Right hindlimb (tissue), 1 donor: ENCODE data around the gene PRKG1.
"Not testable (repeated sequence)": the region's sequence is repeated elsewhere in the genome, so short reads cannot be mapped to it uniquely, and the experiment has no call there.

Experiments used
- DNase-seq: peaks from one replicate; pipeline ENCODE4 v3.0.0-alpha.2; 2018

PRKG1 gene

DNA sequence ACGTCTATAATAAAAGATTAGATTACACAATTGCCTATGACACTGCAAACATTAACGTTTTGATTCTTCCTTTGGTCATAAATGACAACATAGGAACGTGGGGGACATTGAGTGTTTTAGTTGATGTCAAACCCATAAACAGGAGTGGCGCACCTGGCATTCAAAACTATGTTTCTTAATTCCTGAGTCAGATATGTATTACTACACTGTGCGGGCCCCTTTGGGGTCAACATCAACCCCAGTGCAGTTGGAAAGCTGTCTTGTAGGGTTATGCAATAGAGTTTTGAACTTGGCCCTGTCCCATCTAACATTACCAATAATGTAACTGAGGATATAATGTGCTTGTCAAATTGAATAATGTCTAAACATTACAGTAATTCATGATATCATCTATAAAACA, 468.6 kb downstream of the PRKG1 start:
- DNase-seq: no peak

DNA sequence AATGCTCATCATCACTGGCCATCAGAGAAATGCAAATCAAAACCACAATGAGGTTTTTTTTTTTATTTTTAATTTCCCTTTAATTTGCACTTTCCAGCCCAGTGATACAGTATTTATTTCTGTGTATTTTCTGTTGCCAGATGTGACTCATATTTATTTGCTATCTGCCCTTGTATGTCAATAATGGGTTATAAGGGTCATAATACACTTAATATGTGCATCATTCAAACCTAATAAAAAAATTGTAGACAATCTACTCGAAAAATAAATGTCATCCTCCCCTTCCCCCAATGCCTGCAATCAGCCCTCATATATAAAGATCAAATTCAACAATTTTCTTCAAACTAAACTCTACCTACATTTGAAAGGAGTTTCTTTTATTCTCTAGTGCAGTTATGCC, 470.6 kb downstream of the PRKG1 start:
- DNase-seq: no peak

DNA sequence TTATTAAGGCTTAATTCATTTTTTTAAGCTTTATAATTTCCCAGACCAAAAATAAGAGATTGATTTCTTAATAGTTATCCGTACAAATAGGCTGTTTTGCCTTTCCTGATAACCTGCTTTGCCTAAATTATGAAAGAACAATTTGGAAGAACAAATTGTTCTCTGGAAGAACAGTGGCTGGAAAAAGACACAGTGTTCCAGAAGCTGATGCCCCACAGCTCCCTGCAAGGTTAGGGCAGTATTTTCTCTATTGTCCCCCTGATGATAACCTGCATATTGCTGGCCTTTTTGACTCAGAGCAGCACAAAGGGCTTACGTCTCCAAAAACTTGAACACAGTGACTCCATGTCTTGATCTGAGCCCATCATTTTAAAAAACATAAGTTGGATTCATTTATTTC, 473.7 kb downstream of the PRKG1 start:
- DNase-seq: no peak

- no peak for DNase-seq
Observed at GRCh38 chr10:51552879-51553278, 478.6 kb downstream of the PRKG1 start.

- DNase-seq: no peak
Observed at GRCh38 chr10:51564896-51565510, 490.7 kb downstream of the PRKG1 start.

- no peak for DNase-seq
Observed at GRCh38 chr10:51567271-51567670, 493.0 kb downstream of the PRKG1 start.

GRCh38 chr10:51569467-51569866, 495.2 kb downstream of the PRKG1 start:
- DNase-seq: no peak

DNA sequence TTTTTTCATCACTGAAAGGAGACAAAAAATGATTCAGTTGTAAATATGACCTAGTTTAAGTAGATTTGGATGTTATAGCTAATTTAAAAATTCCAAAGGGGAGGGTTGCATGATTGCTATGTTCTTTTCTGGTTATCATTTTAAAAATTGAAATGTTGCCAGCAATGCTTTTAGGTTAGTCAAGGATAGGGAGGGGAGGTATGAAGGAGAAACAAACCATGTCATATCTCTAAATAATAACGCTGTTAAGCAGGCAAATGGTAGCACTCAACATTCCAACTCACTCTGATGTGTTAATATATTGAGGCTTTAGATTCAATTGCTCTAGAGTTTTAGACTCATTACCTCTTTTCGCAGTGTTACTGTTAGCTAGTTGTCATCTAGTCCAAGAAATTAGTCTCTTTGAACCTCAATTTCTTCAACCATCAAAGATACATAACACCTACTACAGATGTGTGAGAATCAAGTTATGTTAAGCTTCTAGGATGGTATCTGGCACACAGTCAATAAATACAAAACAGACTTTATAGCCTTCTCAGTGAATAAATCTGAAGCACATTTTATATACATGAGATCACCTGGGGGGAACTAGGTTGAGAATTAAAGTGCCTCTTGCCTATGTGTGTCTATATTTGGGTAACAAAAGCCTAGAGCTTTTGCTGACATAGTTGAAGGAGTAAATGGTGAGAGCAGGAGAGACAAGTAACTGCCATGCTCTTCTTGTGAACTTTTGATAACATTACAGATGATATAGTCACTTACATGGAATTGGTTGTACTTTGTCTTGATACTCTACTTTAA, 500.2 kb downstream of the PRKG1 start:
- DNase-seq: no peak

DNA sequence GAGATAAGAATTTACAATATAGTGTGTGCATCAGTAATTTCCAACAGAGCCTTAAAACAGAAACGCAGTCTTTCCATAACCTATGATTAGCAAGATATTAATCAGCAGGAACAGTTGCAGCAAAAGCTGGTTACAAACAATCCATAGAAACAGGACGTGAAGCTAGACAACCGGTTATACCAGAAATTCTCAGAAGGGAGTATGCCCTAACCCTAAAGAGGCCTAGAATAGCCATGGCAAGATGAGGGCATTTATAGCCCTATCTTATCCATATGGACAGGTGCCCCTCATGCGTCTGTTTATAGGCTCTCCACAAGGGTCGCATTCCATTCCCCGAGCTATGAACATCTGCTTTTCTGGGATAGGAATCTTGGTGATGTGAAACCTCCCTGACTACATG, 506.9 kb downstream of the PRKG1 start:
- DNase-seq: not testable (repeated sequence)

DNA sequence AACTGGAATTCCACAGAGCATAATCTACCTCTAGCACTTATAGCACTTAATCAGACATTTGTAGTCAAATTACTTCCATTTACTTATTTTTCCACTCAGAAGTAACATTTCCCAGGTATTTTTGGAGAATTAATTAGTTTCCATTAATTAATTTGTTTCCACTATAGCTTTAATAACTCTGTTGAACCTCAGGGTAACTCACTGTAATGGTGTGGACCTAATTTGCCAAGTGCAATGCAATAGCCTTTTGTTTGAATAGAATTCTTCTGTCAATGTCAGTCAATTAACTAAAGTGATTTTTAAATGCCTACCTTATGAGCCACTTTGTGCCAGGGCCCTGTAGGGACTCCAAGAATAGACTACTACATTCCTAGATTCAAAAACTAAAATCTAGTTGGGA, 509.7 kb downstream of the PRKG1 start:
- DNase-seq: no peak

DNA sequence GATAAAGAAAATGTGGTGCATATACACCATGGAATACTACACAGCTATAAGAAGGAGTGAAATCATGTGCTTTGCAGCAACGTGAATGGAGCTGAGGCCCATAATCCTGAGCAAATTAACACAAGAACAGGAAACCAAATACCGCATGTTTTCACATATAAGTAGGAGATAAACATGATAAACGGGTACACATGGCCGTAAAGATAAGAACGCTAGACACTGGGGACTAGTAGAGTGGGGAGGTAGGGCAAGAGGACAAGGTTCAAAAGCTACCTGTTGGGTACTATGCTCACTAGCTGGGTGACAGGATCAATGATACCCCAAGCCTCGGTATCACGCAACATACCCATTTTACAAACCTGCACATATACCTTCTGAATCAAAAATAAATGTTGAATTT, 511.5 kb downstream of the PRKG1 start:
- no peak for DNase-seq

DNA sequence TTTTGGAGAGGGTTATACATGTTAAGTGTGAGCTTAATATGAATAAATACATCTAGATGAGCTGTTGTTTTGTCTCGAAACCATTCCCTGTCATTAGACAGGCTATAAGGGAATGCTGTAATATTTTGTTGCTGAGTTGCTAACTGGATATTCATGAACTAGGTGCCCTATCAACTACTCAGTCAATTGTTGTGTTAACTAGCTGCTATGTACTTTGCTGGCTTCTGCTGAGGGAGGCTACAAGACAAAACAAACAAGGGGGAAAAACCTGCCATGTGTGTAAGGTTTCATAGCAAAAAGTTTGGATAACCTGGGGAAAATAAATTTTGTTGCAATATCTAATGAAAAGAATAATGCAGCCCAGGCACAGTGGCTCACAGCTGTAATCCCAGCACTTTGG, 514.7 kb downstream of the PRKG1 start:
- DNase-seq: no peak

GRCh38 chr10:51590818-51591217, 516.5 kb downstream of the PRKG1 start:
- DNase-seq: no peak

DNA sequence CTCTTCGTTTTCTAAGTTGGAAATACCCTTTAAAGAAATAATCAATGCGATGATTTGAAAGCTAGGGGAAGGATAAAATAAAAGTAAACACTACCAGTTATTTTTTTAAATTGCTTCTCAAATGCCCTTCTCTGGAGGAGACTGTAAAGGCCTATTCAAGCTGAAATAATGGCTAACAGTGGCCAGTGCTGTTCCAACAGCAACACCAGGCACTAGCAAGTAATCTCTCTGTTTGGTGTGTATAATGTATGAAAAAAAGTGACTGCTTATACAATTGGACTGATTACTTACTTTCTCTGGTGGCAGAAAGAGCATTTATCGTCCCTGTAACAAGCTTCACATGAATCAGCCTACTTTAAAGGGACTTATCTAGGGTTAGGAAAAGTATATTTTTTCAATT, 522.4 kb downstream of the PRKG1 start:
- DNase-seq: no peak

- no peak for DNase-seq
Observed at GRCh38 chr10:51599647-51600046, 525.4 kb downstream of the PRKG1 start.

GRCh38 chr10:51602326-51602725, 528.0 kb downstream of the PRKG1 start:
- DNase-seq: no peak

DNA sequence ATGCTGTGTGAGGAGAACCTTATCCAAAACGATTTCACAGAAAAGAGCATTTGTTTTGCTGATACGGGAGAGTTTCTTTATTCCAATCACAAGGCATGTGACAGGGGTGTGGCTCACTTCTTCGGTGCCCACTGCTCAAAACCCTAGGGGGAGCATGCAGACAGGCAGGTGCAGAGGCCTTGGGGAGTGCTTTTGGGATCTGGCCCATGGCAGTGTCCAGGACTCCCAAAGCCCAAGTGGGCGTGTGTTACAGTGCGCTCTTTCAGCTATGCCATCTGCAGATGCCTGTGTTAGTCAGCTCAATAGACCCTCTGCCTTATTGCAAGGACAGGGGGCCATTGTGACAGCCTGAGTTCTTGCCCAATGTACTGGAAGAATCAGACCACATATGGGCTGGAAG, 530.3 kb downstream of the PRKG1 start:
- DNase-seq: no peak

GRCh38 chr10:51606825-51607462, 532.7 kb downstream of the PRKG1 start:
- DNase-seq: no peak

- no peak for DNase-seq
Observed at GRCh38 chr10:51607463-51607835, 533.2 kb downstream of the PRKG1 start.

- DNase-seq: no peak
Observed at GRCh38 chr10:51608211-51608610, 533.9 kb downstream of the PRKG1 start.

DNA sequence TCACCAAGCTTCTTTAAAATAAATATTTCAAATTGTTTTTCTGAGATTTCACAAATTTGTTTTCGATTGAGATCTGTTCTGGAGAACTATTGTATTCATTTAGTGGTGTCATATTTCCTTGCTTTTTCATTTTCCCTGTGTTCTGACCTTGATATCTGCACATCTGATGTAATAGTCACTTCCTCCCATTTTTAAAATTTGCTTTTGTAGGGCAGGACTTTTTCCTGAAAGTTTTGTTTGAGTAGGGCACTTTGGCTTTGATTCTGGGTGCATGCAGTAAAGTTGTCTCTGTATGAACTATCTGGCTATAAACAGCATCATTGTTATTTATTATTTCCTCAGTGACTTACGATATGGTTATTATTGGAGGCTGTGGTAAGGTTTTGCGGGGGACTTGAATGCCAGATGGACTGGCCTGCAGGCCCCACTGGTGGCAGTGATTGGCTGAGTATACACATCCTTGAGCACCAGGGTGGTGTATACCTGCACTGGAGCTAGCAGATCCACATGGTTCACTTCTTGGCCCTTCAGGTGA, 541.5 kb downstream of the PRKG1 start:
- no peak for DNase-seq

GRCh38 chr10:51617576-51618235, 543.4 kb downstream of the PRKG1 start:
- no peak for DNase-seq

- no peak for DNase-seq
Observed at GRCh38 chr10:51619365-51619764, 545.1 kb downstream of the PRKG1 start.

DNA sequence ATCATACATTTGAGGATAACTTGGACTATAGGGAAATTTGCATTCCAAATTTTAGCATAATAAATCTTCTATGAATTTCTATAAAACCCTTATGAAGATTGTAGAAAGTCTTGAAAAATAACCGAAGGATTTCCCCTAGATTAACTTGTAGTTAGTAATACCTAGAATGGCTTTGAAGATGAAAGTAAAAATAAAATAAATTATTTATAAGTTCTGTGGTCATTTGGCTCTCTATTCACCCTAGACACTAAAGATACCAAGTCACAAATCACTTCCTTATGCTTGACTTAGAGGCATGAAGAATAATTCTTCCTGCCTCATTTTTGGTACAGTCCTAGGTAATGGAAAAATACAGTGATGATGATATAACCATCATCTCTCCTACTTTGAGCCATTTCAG, 545.8 kb downstream of the PRKG1 start:
- no peak for DNase-seq
